Measurements from ENCODE around the gene GPR183. TPM values are rescaled to one million over a fixed set of nuclear protein-coding genes. Genes with fewer than 3 reads are reported as not detected.
A peak's percentile ranks its signal among the peaks of the same experiment; 100 is the strongest.

GPR183 gene
- polyA plus RNA-seq, 1 experiment = 0.31 TPM

DNA sequence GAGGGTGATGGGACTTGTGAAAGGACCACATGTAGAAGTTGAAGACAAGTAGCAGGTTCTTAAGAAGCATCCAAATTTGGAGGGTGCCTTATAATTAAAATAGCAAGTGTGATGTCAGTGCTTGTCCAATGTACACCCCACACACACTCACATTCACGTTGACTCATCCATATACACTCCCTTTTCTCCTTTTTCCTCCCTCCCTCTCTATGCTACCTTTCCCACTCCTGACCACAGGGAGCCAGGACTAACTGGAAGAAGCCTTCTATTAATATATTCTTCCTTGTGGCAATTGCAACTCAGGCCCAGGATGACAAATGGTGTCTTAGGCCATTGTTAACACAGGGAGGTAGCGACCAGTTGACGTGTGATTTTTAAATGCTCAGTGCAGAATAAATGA lies 16.3 kb upstream of the GPR183 start:
- H3K36me3 ChIP-seq (ENCODE audit: control insufficient read depth, insufficient read depth, low read length) = no peaks in the 10 kb centered on the region
- no peak for TF ChIP-seq CTCF (IDR thresholded peaks at IDR 0.05; ENCODE audit: insufficient read depth, low read depth, low read length)
- no peak overlapping the region for H3K4me3 ChIP-seq (ENCODE audit: low read depth, low read length)
- no peak for DNase-seq (ENCODE audit: low read depth)
- no peaks in the 10 kb centered on the region for H3K27me3 ChIP-seq (ENCODE audit: control insufficient read depth, insufficient read depth, low read length)
- CTCF ChIA-PET = interaction anchor here (0.6 to 2.5 kb wide), 3 partner anchors 11 to 57 kb away, joined by 5 to 7 read pairs (median 7); no protein-coding TSS in a partner anchor
- POLR2A ChIA-PET = no interaction called here

DNA sequence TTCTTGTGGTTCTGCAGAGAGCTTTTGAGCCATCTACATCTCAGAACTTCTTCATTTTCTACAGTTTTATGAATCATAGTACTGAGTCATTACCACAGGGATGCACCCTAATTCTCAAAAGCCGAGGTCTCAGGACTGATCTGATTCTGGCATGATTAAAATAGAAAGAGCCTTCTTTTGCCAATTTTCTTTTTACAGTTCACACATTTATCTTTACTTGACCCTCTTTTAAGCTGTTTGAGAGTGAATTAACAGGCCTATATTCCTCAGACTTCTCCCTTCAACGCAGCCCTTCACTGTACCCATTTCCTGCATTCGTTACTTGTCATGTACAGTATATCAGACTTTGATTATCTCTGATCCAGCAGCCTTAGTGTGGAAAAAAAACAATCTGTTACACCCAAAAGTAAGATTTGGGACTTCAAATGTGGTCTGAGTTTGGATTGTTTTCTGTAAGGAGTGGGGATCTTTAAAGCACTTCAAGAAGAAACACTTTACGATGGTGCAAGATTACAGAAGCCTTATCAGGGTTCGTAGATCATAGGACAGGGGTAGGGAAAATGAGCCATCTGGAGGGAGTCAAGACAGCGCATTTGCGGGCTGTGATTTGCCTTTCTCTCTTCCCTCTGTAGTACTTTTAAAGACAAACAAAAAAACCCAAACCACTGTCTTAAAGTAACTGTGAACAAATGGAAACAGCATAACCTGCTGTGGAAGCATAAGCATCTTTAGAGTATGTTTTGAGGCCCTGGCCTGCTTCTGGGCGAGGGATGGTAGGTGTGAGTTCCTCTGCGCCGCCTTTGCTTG lies 15.3 kb upstream of the GPR183 start:
- CTCF ChIA-PET = interaction anchor here (0.7 kb wide), 1 partner anchor 11 kb away, joined by 3 read pairs; no protein-coding TSS in a partner anchor
- H3K27me3 ChIP-seq (ENCODE audit: control insufficient read depth, insufficient read depth, low read length) = no peaks in the 10 kb centered on the region
- POLR2A ChIA-PET = no interaction called here

GRCh38 chr13:99321709-99322108 lies 14.5 kb upstream of the GPR183 start:
- DNase-seq (ENCODE audit: low read depth) = no peak
- CTCF ChIA-PET = interaction anchor here (0.7 kb wide), 1 partner anchor 10 kb away, joined by 3 read pairs; no protein-coding TSS in a partner anchor
- POLR2A ChIA-PET = no interaction called here
- no peaks in the 10 kb centered on the region for H3K27me3 ChIP-seq (ENCODE audit: control insufficient read depth, insufficient read depth, low read length)
- H3K36me3 ChIP-seq (ENCODE audit: control insufficient read depth, insufficient read depth, low read length) = no peaks in the 10 kb centered on the region
- no peak overlapping the region for H3K4me3 ChIP-seq (ENCODE audit: low read depth, low read length)
- TF ChIP-seq CTCF (IDR thresholded peaks at IDR 0.05; ENCODE audit: insufficient read depth, low read depth, low read length) = no peak

More for the DNA sequence above, 15.3 kb upstream of the GPR183 start:
- no peaks in the 10 kb centered on the region for H3K36me3 ChIP-seq (ENCODE audit: control insufficient read depth, insufficient read depth, low read length)
- H3K4me3 ChIP-seq (ENCODE audit: low read depth, low read length) = no peak overlapping the region
- DNase-seq (ENCODE audit: low read depth) = peak; percentile 73
- TF ChIP-seq CTCF (IDR thresholded peaks at IDR 0.05; ENCODE audit: insufficient read depth, low read depth, low read length) = no peak

GRCh38 chr13:99320693-99321481 lies 13.7 kb upstream of the GPR183 start:
- no peaks in the 10 kb centered on the region for H3K36me3 ChIP-seq (ENCODE audit: control insufficient read depth, insufficient read depth, low read length)
- DNase-seq (ENCODE audit: low read depth) = peak; percentile 53
- CTCF ChIA-PET = no interaction called here
- H3K27me3 ChIP-seq (ENCODE audit: control insufficient read depth, insufficient read depth, low read length) = no peaks in the 10 kb centered on the region
- H3K4me3 ChIP-seq (ENCODE audit: low read depth, low read length) = no peak overlapping the region
- no peak for TF ChIP-seq CTCF (IDR thresholded peaks at IDR 0.05; ENCODE audit: insufficient read depth, low read depth, low read length)
- POLR2A ChIA-PET = no interaction called here

DNA sequence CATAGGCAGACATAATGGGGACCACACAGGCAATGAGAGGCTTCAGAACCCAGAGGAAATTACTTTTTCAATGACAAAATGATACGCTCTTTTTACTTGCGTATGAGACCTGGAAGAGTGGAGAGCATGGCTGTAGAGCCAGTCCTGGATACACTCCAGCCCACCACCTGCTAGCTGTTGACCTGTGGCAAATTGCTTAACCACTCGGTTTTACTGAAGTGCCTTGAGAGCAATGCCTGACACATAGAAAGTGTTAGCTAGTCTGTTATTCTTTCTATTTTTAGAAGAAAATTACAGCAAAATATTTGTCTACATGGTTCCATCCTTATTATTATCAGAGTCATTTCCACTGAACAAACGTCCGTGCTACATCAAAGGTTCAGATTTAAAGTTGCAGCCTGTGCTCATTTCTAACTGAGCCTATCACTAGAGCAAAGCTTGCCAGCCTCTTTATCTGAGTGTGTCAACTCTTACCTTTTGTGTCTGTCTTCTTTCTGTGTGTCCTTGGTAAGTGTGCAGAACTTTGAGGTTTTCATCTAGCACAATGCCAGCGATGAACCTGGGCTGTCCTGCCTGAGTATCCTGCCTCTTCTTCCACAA lies 9.6 kb upstream of the GPR183 start:
- DNase-seq (ENCODE audit: low read depth) = no peak
- ChIA-PET CTCF (no interaction called here), POLR2A (no interaction called here)
- no peaks in the 10 kb centered on the region for H3K27me3 ChIP-seq (ENCODE audit: control insufficient read depth, insufficient read depth, low read length)
- no peak for TF ChIP-seq CTCF (IDR thresholded peaks at IDR 0.05; ENCODE audit: insufficient read depth, low read depth, low read length)
- H3K4me3 ChIP-seq (ENCODE audit: low read depth, low read length) = no peak overlapping the region
- no peaks in the 10 kb centered on the region for H3K36me3 ChIP-seq (ENCODE audit: control insufficient read depth, insufficient read depth, low read length)
